Sigmoid colon (tissue), 4 donors: ENCODE results near the gene CATSPERD.

Source experiments
- EP300 ChIP-seq, 4 donors: sonication (generic); formaldehyde crosslinking; IDR thresholded peaks; one replicate each; pipeline ENCODE4 v1.6.1; 2017; ENCODE audit warnings: antibody characterized with exemption in 4 of 4
- POLR2A ChIP-seq, 2 donors: fragments of 450-650 bp; IDR thresholded peaks; one replicate each; pipeline ENCODE4 v1.6.1; 2016; ENCODE audit warnings: antibody characterized with exemption in 2 of 2, mild to moderate bottlenecking in 2 of 2, moderate library complexity in 2 of 2

- TF ChIP-seq POLR2A (IDR thresholded peaks at IDR 0.05) (no peak), EP300 (IDR thresholded peaks at IDR 0.05) (no peak)
Observed at GRCh38 chr19:5793188-5793587, 72.8 kb downstream of the CATSPERD start.
